Mammary epithelial cell (primary cell): Measurements from ENCODE around the gene TLR6.

ENCODE experiments used
- EZH2 ChIP-seq: IDR thresholded peaks from 2 replicates; pipeline ENCODE4 v1.6.1; 2012; ENCODE audit warnings: low read length, inconsistent platforms, borderline replicate concordance
- TF ChIP-seq, protein P1 (sequence below), 2 donors: IDR thresholded peaks in 1 of 2; conservative IDR thresholded peaks in 1 of 2; 2 replicates each; pipeline ENCODE4 v1.5.1; 2011 to 2012; ENCODE audit warnings: inconsistent platforms in 2 of 2, low read length in 2 of 2, mild to moderate bottlenecking in 2 of 2, control low read depth in 1 of 2, low read depth in 1 of 2; ENCODE audit not compliant: insufficient read depth in 1 of 2; ENCODE audit errors: extremely low read depth in 1 of 2

DNA sequence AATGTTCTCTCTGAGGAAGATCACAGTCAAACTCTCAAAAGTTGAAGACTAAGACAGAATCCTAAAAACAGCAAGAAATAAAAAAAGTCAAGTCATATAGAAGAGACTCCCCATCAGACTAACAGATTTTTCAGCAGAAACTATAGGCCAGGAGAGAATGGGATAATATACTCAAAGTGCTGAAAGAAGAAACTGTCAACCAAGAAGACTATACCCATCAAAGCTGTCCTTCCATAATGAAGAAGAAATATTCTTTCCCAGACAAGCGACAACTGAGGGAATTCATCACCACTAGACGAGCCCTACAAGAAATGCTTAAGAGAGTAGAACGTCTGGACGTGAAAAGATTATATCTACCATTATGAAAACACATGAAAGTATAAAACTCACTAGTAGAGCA, 22.0 kb downstream of the TLR6 start:
- TF ChIP-seq, protein P1, sequence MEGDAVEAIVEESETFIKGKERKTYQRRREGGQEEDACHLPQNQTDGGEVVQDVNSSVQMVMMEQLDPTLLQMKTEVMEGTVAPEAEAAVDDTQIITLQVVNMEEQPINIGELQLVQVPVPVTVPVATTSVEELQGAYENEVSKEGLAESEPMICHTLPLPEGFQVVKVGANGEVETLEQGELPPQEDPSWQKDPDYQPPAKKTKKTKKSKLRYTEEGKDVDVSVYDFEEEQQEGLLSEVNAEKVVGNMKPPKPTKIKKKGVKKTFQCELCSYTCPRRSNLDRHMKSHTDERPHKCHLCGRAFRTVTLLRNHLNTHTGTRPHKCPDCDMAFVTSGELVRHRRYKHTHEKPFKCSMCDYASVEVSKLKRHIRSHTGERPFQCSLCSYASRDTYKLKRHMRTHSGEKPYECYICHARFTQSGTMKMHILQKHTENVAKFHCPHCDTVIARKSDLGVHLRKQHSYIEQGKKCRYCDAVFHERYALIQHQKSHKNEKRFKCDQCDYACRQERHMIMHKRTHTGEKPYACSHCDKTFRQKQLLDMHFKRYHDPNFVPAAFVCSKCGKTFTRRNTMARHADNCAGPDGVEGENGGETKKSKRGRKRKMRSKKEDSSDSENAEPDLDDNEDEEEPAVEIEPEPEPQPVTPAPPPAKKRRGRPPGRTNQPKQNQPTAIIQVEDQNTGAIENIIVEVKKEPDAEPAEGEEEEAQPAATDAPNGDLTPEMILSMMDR (conservative IDR thresholded peaks at IDR 0.05 in 1 of 2, IDR thresholded peaks at IDR 0.05 in 1 of 2; ENCODE audit: extremely low read depth in 1 of 2, insufficient read depth in 1 of 2, low read depth in 1 of 2, low read length in 2 of 2): no peak
- TF ChIP-seq EZH2: no peak
